ENCODE data around the gene FHOD3.

Gene FHOD3

GRCh38 chr18:36484591-36484990, 187.1 kb downstream of the FHOD3 start:
- no peak overlapping the region for H3K4me3 Mint-ChIP-seq

GRCh38 chr18:36485772-36486171, 188.3 kb downstream of the FHOD3 start:
- no peak overlapping the region for H3K4me3 Mint-ChIP-seq
- ATAC-seq (ENCODE audit: low read depth) (no peak), DNase-seq (ENCODE audit: low spot score in 2 of 2) (no peak)
- no peaks in the 10 kb centered on the region for H3K4me1 Mint-ChIP-seq
- no peaks in the 10 kb centered on the region for H3K36me3 Mint-ChIP-seq
- H3K9me3 Mint-ChIP-seq: no peaks in the 10 kb centered on the region
- H3K27ac Mint-ChIP-seq: no peak overlapping the region
- H3K27me3 Mint-ChIP-seq: peaks cover 15% of the 10 kb centered on the region

More at GRCh38 chr18:36484591-36484990, 187.1 kb downstream of the FHOD3 start:
- no peaks in the 10 kb centered on the region for H3K9me3 Mint-ChIP-seq
- H3K36me3 Mint-ChIP-seq: no peaks in the 10 kb centered on the region
- ATAC-seq (ENCODE audit: low read depth) (no peak), DNase-seq (ENCODE audit: low spot score in 2 of 2) (no peak)
- H3K27me3 Mint-ChIP-seq: peaks cover 15% of the 10 kb centered on the region
- H3K4me1 Mint-ChIP-seq: no peaks in the 10 kb centered on the region
- no peak overlapping the region for H3K27ac Mint-ChIP-seq

GRCh38 chr18:36488131-36488530, 190.6 kb downstream of the FHOD3 start:
- H3K4me1 Mint-ChIP-seq: no peaks in the 10 kb centered on the region
- no peaks in the 10 kb centered on the region for H3K9me3 Mint-ChIP-seq
- ATAC-seq (ENCODE audit: low read depth): no peak
- H3K27ac Mint-ChIP-seq: no peak overlapping the region
- DNase-seq (ENCODE audit: low spot score in 2 of 2): no peak
- no peaks in the 10 kb centered on the region for H3K36me3 Mint-ChIP-seq
- H3K27me3 Mint-ChIP-seq: peaks cover 17% of the 10 kb centered on the region
- no peak overlapping the region for H3K4me3 Mint-ChIP-seq

GRCh38 chr18:36490897-36491296, 193.4 kb downstream of the FHOD3 start:
- Mint-ChIP-seq H3K36me3 (no peaks in the 10 kb centered on the region), H3K4me3 (no peak overlapping the region), H3K27ac (no peak overlapping the region), H3K27me3 (peaks cover 15% of the 10 kb centered on the region), H3K4me1 (no peaks in the 10 kb centered on the region), H3K9me3 (no peaks in the 10 kb centered on the region)
- DNase-seq (ENCODE audit: low spot score in 2 of 2): no peak
- no peak for ATAC-seq (ENCODE audit: low read depth)

- peaks cover 9% of the 10 kb centered on the region for H3K27me3 Mint-ChIP-seq
- no peaks in the 10 kb centered on the region for H3K4me1 Mint-ChIP-seq
- ATAC-seq (ENCODE audit: low read depth) (no peak), DNase-seq (ENCODE audit: low spot score in 2 of 2) (no peak)
- H3K9me3 Mint-ChIP-seq: no peaks in the 10 kb centered on the region
- H3K36me3 Mint-ChIP-seq: no peaks in the 10 kb centered on the region
- no peak overlapping the region for H3K27ac Mint-ChIP-seq
- no peak overlapping the region for H3K4me3 Mint-ChIP-seq
These were observed 195.3 kb downstream of the FHOD3 start for GRCh38 chr18:36492604-36493329.

- H3K4me1 Mint-ChIP-seq: no peaks in the 10 kb centered on the region
These were observed 196.0 kb downstream of the FHOD3 start for GRCh38 chr18:36493349-36494159.

GRCh38 chr18:36494160-36494437, 196.6 kb downstream of the FHOD3 start:
- H3K27me3 Mint-ChIP-seq: peaks cover 7% of the 10 kb centered on the region
- H3K4me1 Mint-ChIP-seq: no peaks in the 10 kb centered on the region
- no peak overlapping the region for H3K27ac Mint-ChIP-seq
- H3K9me3 Mint-ChIP-seq: no peaks in the 10 kb centered on the region
- no peaks in the 10 kb centered on the region for H3K36me3 Mint-ChIP-seq
- no peak for ATAC-seq (ENCODE audit: low read depth)
- H3K4me3 Mint-ChIP-seq: no peak overlapping the region
- no peak for DNase-seq (ENCODE audit: low spot score in 2 of 2)

More at GRCh38 chr18:36493349-36494159, 196.0 kb downstream of the FHOD3 start:
- ATAC-seq (ENCODE audit: low read depth) (no peak), DNase-seq (ENCODE audit: low spot score in 2 of 2) (no peak)
- H3K4me3 Mint-ChIP-seq: no peak overlapping the region
- peaks cover 9% of the 10 kb centered on the region for H3K27me3 Mint-ChIP-seq
- H3K9me3 Mint-ChIP-seq: no peaks in the 10 kb centered on the region
- no peaks in the 10 kb centered on the region for H3K36me3 Mint-ChIP-seq
- no peak overlapping the region for H3K27ac Mint-ChIP-seq

- no peaks in the 10 kb centered on the region for H3K4me1 Mint-ChIP-seq
- H3K9me3 Mint-ChIP-seq: no peaks in the 10 kb centered on the region
- ATAC-seq (ENCODE audit: low read depth) (no peak), DNase-seq (ENCODE audit: low spot score in 2 of 2) (no peak)
- H3K4me3 Mint-ChIP-seq: no peak overlapping the region
- no peaks in the 10 kb centered on the region for H3K36me3 Mint-ChIP-seq
- peaks cover 5% of the 10 kb centered on the region for H3K27me3 Mint-ChIP-seq
- no peak overlapping the region for H3K27ac Mint-ChIP-seq
These were observed 198.5 kb downstream of the FHOD3 start for GRCh38 chr18:36496022-36496421.

GRCh38 chr18:36499938-36500337, 202.4 kb downstream of the FHOD3 start:
- Mint-ChIP-seq H3K9me3 (peaks cover 1% of the 10 kb centered on the region), H3K4me1 (no peaks in the 10 kb centered on the region), H3K27me3 (peaks cover 5% of the 10 kb centered on the region), H3K27ac (no peak overlapping the region), H3K4me3 (no peak overlapping the region), H3K36me3 (no peaks in the 10 kb centered on the region)
- DNase-seq (ENCODE audit: low spot score in 2 of 2) (no peak), ATAC-seq (ENCODE audit: low read depth) (peak; percentile 55)

GRCh38 chr18:36501100-36501499, 203.6 kb downstream of the FHOD3 start:
- H3K9me3 Mint-ChIP-seq: peaks cover 1% of the 10 kb centered on the region
- no peaks in the 10 kb centered on the region for H3K4me1 Mint-ChIP-seq
- H3K36me3 Mint-ChIP-seq: no peaks in the 10 kb centered on the region
- no peak for ATAC-seq (ENCODE audit: low read depth)
- H3K27ac Mint-ChIP-seq: no peak overlapping the region
- no peak for DNase-seq (ENCODE audit: low spot score in 2 of 2)
- H3K27me3 Mint-ChIP-seq: peaks cover 5% of the 10 kb centered on the region
- no peak overlapping the region for H3K4me3 Mint-ChIP-seq

- Mint-ChIP-seq H3K9me3 (peaks cover 1% of the 10 kb centered on the region), H3K4me3 (no peak overlapping the region), H3K4me1 (no peaks in the 10 kb centered on the region), H3K27ac (no peak overlapping the region), H3K36me3 (no peaks in the 10 kb centered on the region), H3K27me3 (peaks cover 6% of the 10 kb centered on the region)
- DNase-seq (ENCODE audit: low spot score in 2 of 2) (no peak), ATAC-seq (ENCODE audit: low read depth) (no peak)
These were observed 206.0 kb downstream of the FHOD3 start for GRCh38 chr18:36503477-36503876.

- peaks cover 6% of the 10 kb centered on the region for H3K27me3 Mint-ChIP-seq
- peaks cover 1% of the 10 kb centered on the region for H3K9me3 Mint-ChIP-seq
- H3K27ac Mint-ChIP-seq: no peak overlapping the region
- DNase-seq (ENCODE audit: low spot score in 2 of 2) (no peak), ATAC-seq (ENCODE audit: low read depth) (no peak)
- H3K36me3 Mint-ChIP-seq: no peaks in the 10 kb centered on the region
- H3K4me3 Mint-ChIP-seq: no peak overlapping the region
- no peaks in the 10 kb centered on the region for H3K4me1 Mint-ChIP-seq
These were observed 207.4 kb downstream of the FHOD3 start for GRCh38 chr18:36504928-36505327.

GRCh38 chr18:36505665-36506064, 208.2 kb downstream of the FHOD3 start:
- no peak for ATAC-seq (ENCODE audit: low read depth)
- Mint-ChIP-seq H3K27me3 (peaks cover 6% of the 10 kb centered on the region), H3K27ac (no peak overlapping the region), H3K4me3 (no peak overlapping the region), H3K4me1 (no peaks in the 10 kb centered on the region), H3K36me3 (no peaks in the 10 kb centered on the region), H3K9me3 (peaks cover 1% of the 10 kb centered on the region)
- no peak for DNase-seq (ENCODE audit: low spot score in 2 of 2)

- H3K27ac Mint-ChIP-seq: no peak overlapping the region
- peaks cover 4% of the 10 kb centered on the region for H3K27me3 Mint-ChIP-seq
- ATAC-seq (ENCODE audit: low read depth): no peak
- H3K4me3 Mint-ChIP-seq: no peak overlapping the region
- H3K4me1 Mint-ChIP-seq: no peaks in the 10 kb centered on the region
- H3K9me3 Mint-ChIP-seq: no peaks in the 10 kb centered on the region
- no peaks in the 10 kb centered on the region for H3K36me3 Mint-ChIP-seq
- no peak for DNase-seq (ENCODE audit: low spot score in 2 of 2)
These were observed 212.2 kb downstream of the FHOD3 start for GRCh38 chr18:36509646-36510197.
